Inflammatory macrophage (primary cell): ENCODE measurements around the gene AKNA.
"Not testable (repeated sequence)": the region's sequence is repeated elsewhere in the genome, so short reads cannot be mapped to it uniquely, and the experiment has no call there.

Experiments
- DNase-seq, 2 donors: peaks; one replicate each; pipeline ENCODE4 v3.0.0-alpha.2; 2020 to 2022

Gene AKNA

GRCh38 chr9:114335745-114336144 lies 52.0 kb downstream of the AKNA start:
- DNase-seq, result no peak

GRCh38 chr9:114334490-114334889 lies 53.3 kb downstream of the AKNA start:
- DNase-seq, result no peak

DNA sequence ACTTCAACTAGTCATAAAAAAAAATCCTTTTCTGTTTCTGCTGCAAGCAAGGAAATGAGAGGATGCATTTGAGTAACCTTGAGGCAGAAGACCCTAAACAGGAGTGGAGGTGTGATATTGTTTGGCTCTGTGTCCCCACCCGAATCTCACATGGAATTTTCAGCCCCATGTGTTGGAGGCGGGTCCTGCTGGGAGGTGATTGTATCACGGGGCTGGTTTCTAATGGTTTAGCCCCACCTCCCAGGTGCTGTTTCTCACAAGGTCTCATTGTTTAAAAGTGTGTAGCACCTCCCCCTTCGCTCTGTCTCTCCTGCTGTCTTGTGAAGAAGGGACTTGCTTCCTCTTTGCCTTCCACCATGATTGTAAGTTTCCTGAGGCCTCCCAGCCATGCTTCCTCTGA lies 54.1 kb downstream of the AKNA start:
- DNase-seq, result not testable (repeated sequence)

- not testable (repeated sequence) for DNase-seq
Observed at GRCh38 chr9:114332474-114333040, 55.2 kb downstream of the AKNA start.

GRCh38 chr9:114331229-114332195 lies 56.3 kb downstream of the AKNA start:
- DNase-seq, result not testable (repeated sequence)

GRCh38 chr9:114330636-114331035 lies 57.1 kb downstream of the AKNA start:
- DNase-seq, result no peak

GRCh38 chr9:114329625-114330022 lies 58.2 kb downstream of the AKNA start, which contains the start of gene ORM2:
Gene ORM2, plus strand, starts transcription at chr9:114329869. Its CDS starts 36 bp downstream, at chr9:114329905.
- DNase-seq, result not testable (repeated sequence)

- DNase-seq, result not testable (repeated sequence)
Observed at GRCh38 chr9:114328937-114329624, 58.7 kb downstream of the AKNA start.

DNA sequence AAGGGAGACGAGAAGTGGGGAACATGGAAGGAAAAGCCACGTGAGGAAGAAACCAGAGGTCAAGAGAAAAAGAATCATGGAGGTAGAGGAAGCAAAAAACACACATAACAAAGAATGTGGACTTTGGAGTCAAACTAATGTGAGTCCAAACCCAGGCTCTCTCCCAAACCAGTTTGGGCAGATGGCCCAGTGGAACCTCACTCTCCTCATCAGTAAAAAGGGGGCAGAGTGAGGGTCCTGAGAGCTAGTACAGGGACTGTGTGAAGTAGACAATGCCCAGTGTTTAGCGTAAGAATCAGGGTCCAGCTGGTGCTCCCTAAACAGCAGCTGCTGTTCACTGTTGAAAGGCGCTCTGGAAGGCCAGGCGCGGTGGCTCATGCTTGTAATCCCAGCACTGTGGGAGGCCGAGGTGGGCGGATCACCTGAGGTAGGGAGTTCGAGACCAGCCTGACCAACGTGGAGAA lies 59.4 kb downstream of the AKNA start:
- not testable (repeated sequence) for DNase-seq

- DNase-seq, result no peak
Observed at GRCh38 chr9:114327749-114328148, 60.0 kb downstream of the AKNA start.

DNA sequence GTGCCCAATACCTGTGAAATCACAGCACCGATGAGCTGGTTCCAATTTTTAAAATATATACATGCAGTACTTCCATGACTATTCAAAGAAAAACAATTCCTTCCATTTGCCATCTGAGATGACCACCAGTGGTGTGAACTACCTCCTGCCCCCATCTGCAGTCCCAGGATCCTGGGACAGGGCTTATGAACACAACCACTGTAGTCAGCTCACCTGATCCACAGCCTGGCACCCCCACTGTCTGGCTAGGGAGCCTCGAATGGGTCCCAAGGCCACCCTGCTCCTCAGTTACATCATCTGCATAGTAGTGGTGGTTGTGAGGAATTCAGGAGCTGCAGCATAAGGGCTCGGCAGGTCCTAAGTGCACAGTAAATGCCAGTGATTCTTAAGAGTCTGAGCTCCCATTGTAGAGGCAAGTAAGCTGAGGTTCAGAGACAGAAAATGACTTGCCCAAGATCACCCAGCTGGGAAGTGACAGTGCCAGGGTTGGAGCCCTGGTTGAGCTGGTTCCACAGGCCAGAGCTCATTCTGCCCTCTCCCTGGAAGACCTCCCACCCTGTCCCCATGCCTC lies 62.0 kb downstream of the AKNA start:
- DNase-seq, result not testable (repeated sequence)

DNA sequence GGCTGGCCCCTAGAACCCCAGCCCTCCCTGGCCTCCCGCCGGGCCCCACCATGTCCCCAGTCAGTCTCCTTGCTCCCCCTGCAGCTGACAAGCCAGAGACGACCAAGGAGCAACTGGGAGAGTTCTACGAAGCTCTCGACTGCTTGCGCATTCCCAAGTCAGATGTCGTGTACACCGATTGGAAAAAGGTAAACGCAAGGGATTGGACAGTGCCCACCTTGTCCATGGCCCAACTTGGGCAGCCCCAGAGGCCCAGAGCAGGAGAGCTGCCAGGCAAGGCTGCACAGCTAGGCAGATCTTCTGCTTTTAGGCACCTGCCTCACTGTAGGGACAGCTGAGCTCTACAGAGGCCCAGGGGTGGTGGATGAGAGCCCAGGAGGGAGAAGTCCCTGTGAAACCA lies 62.8 kb downstream of the AKNA start:
- not testable (repeated sequence) for DNase-seq

- DNase-seq, result no peak
Observed at GRCh38 chr9:114324492-114324891, 63.3 kb downstream of the AKNA start.

- DNase-seq, result not testable (repeated sequence)
Observed at GRCh38 chr9:114323849-114324248, 63.9 kb downstream of the AKNA start.

DNA sequence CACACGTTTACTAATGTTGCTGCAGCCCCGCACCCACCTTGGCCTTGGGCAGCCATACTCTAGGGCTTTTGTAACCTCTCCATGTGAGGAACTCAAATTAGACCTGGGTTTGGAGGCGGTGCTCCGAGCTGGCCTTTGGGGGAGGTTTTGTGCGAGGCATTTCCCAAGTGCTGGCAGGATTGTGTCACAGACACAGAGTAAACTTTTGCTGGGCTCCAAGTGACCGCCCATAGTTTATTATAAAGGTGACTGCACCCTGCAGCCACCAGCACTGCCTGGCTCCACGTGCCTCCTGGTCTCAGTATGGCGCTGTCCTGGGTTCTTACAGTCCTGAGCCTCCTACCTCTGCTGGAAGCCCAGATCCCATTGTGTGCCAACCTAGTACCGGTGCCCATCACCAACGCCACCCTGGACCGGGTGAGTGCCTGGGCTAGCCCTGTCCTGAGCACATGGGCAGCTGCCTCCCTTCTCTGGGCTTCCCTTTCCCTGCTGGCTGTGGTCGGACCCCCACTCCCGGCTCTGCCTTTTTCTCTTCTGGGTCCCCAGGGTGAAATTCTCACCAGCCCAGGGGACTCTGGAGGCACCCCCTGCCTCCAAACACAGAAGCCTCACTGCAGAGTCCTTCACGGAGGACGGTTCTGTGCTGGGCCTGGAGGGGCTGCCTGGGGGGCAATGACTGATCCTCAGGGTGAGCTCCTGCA lies 64.8 kb downstream of the AKNA start, which contains the start of gene ORM1:
Gene ORM1, plus strand, starts transcription at position 268 of the 701 bp plus-strand sequence. Its CDS starts 36 bp downstream, at position 304.
- not testable (repeated sequence) for DNase-seq

GRCh38 chr9:114322160-114322818 lies 65.5 kb downstream of the AKNA start:
- DNase-seq, result not testable (repeated sequence)

GRCh38 chr9:114321759-114322158 lies 66.0 kb downstream of the AKNA start:
- DNase-seq, result no peak

- not testable (repeated sequence) for DNase-seq
Observed at GRCh38 chr9:114320710-114321109, 67.1 kb downstream of the AKNA start.

DNA sequence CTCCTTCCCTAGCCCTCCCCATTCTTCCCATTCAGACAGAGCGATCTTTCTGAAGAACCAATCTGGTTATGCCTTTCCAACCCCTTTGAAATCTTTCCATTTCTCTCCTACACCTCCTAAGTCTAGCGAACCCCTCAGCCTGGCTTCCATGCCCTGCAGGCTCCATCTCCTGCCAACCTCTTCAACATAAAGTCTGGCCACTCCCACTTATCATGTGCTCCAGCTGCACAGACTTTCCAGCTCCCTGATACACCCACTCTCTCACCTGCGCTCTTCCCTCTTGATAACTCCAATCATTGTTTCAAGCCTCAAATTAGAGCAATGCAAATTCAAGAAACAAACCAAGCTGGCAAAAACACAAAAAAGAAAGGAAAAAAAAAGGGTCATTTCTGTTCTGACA lies 68.6 kb downstream of the AKNA start:
- no peak for DNase-seq

DNA sequence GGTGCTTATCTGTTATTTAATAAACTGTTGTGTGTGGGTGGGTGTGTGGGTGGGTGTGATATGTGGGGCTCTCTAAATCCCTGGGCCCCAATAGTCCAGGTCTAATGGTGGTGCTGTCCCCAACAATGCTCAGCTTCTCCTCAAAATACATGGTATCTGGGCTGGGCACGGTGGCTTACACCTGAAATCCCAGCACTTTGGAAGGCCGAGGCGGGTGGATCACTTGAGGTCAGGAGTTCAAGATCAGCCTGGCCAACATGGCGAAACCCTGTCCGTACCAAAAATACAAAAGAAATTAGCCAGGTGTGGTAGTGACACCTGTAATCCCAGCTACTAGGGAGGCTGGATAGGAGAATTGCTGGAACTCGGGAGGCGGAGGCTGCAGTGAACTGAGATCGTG lies 69.4 kb downstream of the AKNA start:
- no peak for DNase-seq

- DNase-seq, result peak; percentile 83 to 91
Observed at GRCh38 chr9:114317665-114318357, 70.0 kb downstream of the AKNA start.
